HEK293 (cell line): ENCODE data around the gene SMIM43.
"Not testable (repeated sequence)": the region's sequence is repeated elsewhere in the genome, so short reads cannot be mapped to it uniquely, and the experiment has no call there.

Source experiments
- CTCF ChIA-PET: fragments of 350-600 bp; formaldehyde crosslinking; extraction: SDS; loops from one replicate; lab custom pipeline; 2021; ENCODE audit warnings: antibody characterized with exemption; lab: Yijun Ruan, JAX
- POLR2A ChIA-PET: fragments of 300-600 bp; formaldehyde crosslinking; extraction: SDS; loops from one replicate; lab custom pipeline; 2020; ENCODE audit warnings: antibody characterized with exemption, inconsistent platforms; lab: Yijun Ruan, JAX
- H3K27ac ChIP-seq: fragments of 200-500 bp; sonication (Bioruptor generic); 2 replicates; pipeline ENCODE4 v1.5.1; 2014; ENCODE audit warnings: low read depth, low read length, control low read depth, inconsistent platforms; ENCODE audit errors: extremely low read depth
- H3K36me3 ChIP-seq, 2 experiments: fragments of 200-500 bp in 1 of 2; sonication (Bioruptor generic) in 1 of 2; 1 replicate in 1 of 2; 2 replicates in 1 of 2; pipeline ENCODE4 v1.5.1; 2014 to 2017; ENCODE audit warnings: inconsistent platforms in 2 of 2, low read length in 2 of 2; ENCODE audit not compliant: control insufficient read depth in 2 of 2, insufficient read depth in 1 of 2
- H3K4me1 ChIP-seq: fragments of 200-500 bp; sonication (Bioruptor generic); 2 replicates; pipeline ENCODE4 v1.5.1; 2014; ENCODE audit warnings: mild to moderate bottlenecking, low read length, inconsistent platforms; ENCODE audit not compliant: control insufficient read depth, insufficient read depth
- H3K4me3 ChIP-seq: 2 replicates; pipeline ENCODE4 v1.5.1; 2011; ENCODE audit warnings: low read depth, mild to moderate bottlenecking, control low read depth, low read length, moderate library complexity
- H3K9me3 ChIP-seq: fragments of 200-500 bp; sonication (Bioruptor generic); 2 replicates; pipeline ENCODE4 v1.5.1; 2014; ENCODE audit warnings: low read depth, low read length, inconsistent platforms; ENCODE audit not compliant: control insufficient read depth, insufficient read depth
- AEBP2 ChIP-seq: fragments of 450-650 bp; formaldehyde crosslinking; IDR thresholded peaks from 2 replicates; pipeline ENCODE4 v1.5.1; 2016; ENCODE audit warnings: missing biosample characterization, missing genetic modification characterization, borderline replicate concordance
- GLI4 ChIP-seq: fragments of 450-650 bp; formaldehyde crosslinking; IDR thresholded peaks from 2 replicates; pipeline ENCODE4 v1.5.1; 2016; ENCODE audit warnings: missing biosample characterization, missing genetic modification characterization
- KLF16 ChIP-seq: fragments of 450-650 bp; formaldehyde crosslinking; IDR thresholded peaks from 2 replicates; pipeline ENCODE4 v1.5.1; 2017; ENCODE audit warnings: missing biosample characterization, missing genetic modification characterization
- OSR2 ChIP-seq: fragments of 450-650 bp; formaldehyde crosslinking; IDR thresholded peaks from 2 replicates; pipeline ENCODE4 v1.5.1; 2016; ENCODE audit warnings: missing biosample characterization, missing genetic modification characterization
- ZBTB10 ChIP-seq: fragments of 450-650 bp; formaldehyde crosslinking; IDR thresholded peaks from 2 replicates; pipeline ENCODE4 v1.5.1; 2016; ENCODE audit warnings: missing biosample characterization, missing genetic modification characterization
- ZBTB21 ChIP-seq: fragments of 450-650 bp; formaldehyde crosslinking; IDR thresholded peaks from 2 replicates; pipeline ENCODE4 v1.5.1; 2017; ENCODE audit warnings: missing biosample characterization, missing genetic modification characterization
- ZFP3 ChIP-seq: fragments of 450-650 bp; formaldehyde crosslinking; IDR thresholded peaks from 2 replicates; pipeline ENCODE4 v1.5.1; 2016; ENCODE audit warnings: low read depth, missing biosample characterization, missing genetic modification characterization
- ZNF140 ChIP-seq: fragments of 450-650 bp; formaldehyde crosslinking; IDR thresholded peaks from 2 replicates; pipeline ENCODE4 v1.5.1; 2016; ENCODE audit warnings: missing biosample characterization, missing genetic modification characterization
- ZNF202 ChIP-seq: fragments of 450-650 bp; formaldehyde crosslinking; IDR thresholded peaks from 2 replicates; pipeline ENCODE4 v1.5.1; 2016; ENCODE audit warnings: missing biosample characterization, missing genetic modification characterization, borderline replicate concordance
- ZNF248 ChIP-seq: fragments of 450-650 bp; formaldehyde crosslinking; IDR thresholded peaks from 2 replicates; pipeline ENCODE4 v1.5.1; 2017; ENCODE audit warnings: missing biosample characterization, missing genetic modification characterization
- ZNF280D ChIP-seq: fragments of 450-650 bp; formaldehyde crosslinking; IDR thresholded peaks from 2 replicates; pipeline ENCODE4 v1.5.1; 2016; ENCODE audit warnings: missing biosample characterization, missing genetic modification characterization
- ZNF324 ChIP-seq: fragments of 450-650 bp; formaldehyde crosslinking; IDR thresholded peaks from 2 replicates; pipeline ENCODE4 v1.5.1; 2016; ENCODE audit warnings: missing biosample characterization, missing genetic modification characterization
- ZNF433 ChIP-seq: fragments of 450-650 bp; formaldehyde crosslinking; IDR thresholded peaks from 2 replicates; pipeline ENCODE4 v1.5.1; 2016; ENCODE audit warnings: missing biosample characterization, missing genetic modification characterization, low read depth
- ZNF473 ChIP-seq: fragments of 450-650 bp; formaldehyde crosslinking; IDR thresholded peaks from 2 replicates; pipeline ENCODE4 v1.5.1; 2017; ENCODE audit warnings: missing biosample characterization, missing genetic modification characterization
- ZNF580 ChIP-seq: fragments of 450-650 bp; formaldehyde crosslinking; IDR thresholded peaks from 2 replicates; pipeline ENCODE4 v1.5.1; 2016; ENCODE audit warnings: missing biosample characterization, missing genetic modification characterization
- ZNF600 ChIP-seq: fragments of 450-650 bp; formaldehyde crosslinking; IDR thresholded peaks from 2 replicates; pipeline ENCODE4 v1.5.1; 2016; ENCODE audit warnings: missing biosample characterization, missing genetic modification characterization
- ZNF626 ChIP-seq: fragments of 450-650 bp; sonication (Bioruptor Pico); formaldehyde crosslinking; IDR thresholded peaks from 2 replicates; pipeline ENCODE4 v1.5.1; 2018; ENCODE audit warnings: missing biosample characterization, missing genetic modification characterization, inconsistent platforms
- ZNF629 ChIP-seq: fragments of 450-650 bp; formaldehyde crosslinking; IDR thresholded peaks from 2 replicates; pipeline ENCODE4 v1.5.1; 2017; ENCODE audit warnings: missing biosample characterization, missing genetic modification characterization
- ZNF701 ChIP-seq: fragments of 450-650 bp; formaldehyde crosslinking; IDR thresholded peaks from 2 replicates; pipeline ENCODE4 v1.5.1; 2016; ENCODE audit warnings: missing biosample characterization, missing genetic modification characterization
- ZNF707 ChIP-seq: fragments of 450-650 bp; formaldehyde crosslinking; IDR thresholded peaks from 2 replicates; pipeline ENCODE4 v1.5.1; 2016; ENCODE audit warnings: missing biosample characterization, missing genetic modification characterization
- ZNF785 ChIP-seq: fragments of 450-650 bp; formaldehyde crosslinking; IDR thresholded peaks from 2 replicates; pipeline ENCODE4 v1.5.1; 2016; ENCODE audit warnings: missing biosample characterization, missing genetic modification characterization
- ZNF792 ChIP-seq: fragments of 450-650 bp; formaldehyde crosslinking; IDR thresholded peaks from 2 replicates; pipeline ENCODE4 v1.5.1; 2016; ENCODE audit warnings: missing biosample characterization, missing genetic modification characterization
- ZNF830 ChIP-seq: fragments of 450-650 bp; IDR thresholded peaks from 2 replicates; pipeline ENCODE4 v1.5.0; 2018; ENCODE audit warnings: missing biosample characterization, missing genetic modification characterization, low read depth, mild to moderate bottlenecking, moderate library complexity

SMIM43 gene

GRCh38 chr4:121758925-121759568 is 5.9 kb downstream of the SMIM43 start:
- H3K4me1 ChIP-seq = no peaks in the 10 kb centered on the region
- POLR2A ChIA-PET = no interaction called here
- H3K9me3 ChIP-seq = no peaks in the 10 kb centered on the region
- H3K27ac ChIP-seq = no peak overlapping the region
- TF ChIP-seq ZNF140 (tag by site-specific recombination) (no peak), OSR2 (tag by site-specific recombination) (no peak), ZBTB21 (tag by site-specific recombination) (no peak), ZNF830 (tag by site-specific recombination) (no peak), ZNF785 (no peak), ZNF629 (tag by site-specific recombination) (no peak), ZFP3 (tag by site-specific recombination) (no peak), AEBP2 (tag by site-specific recombination) (no peak), ZNF248 (tag by site-specific recombination) (no peak), ZNF280D (tag by site-specific recombination) (no peak), ZNF580 (tag by site-specific recombination) (no peak), ZNF473 (tag by site-specific recombination) (no peak), ZNF626 (tag by site-specific recombination) (no peak), ZNF792 (tag by site-specific recombination) (no peak), ZNF600 (tag by site-specific recombination) (no peak), KLF16 (tag by site-specific recombination) (no peak), ZNF202 (tag by site-specific recombination) (no peak)
- CTCF ChIA-PET = no interaction called here
- H3K4me3 ChIP-seq = no peak overlapping the region
- no peaks in the 10 kb centered on the region for H3K36me3 ChIP-seq

GRCh38 chr4:121752142-121752541 is 12.8 kb downstream of the SMIM43 start:
- H3K4me1 ChIP-seq, H3K27ac ChIP-seq, POLR2A ChIA-PET, H3K9me3 ChIP-seq, H3K36me3 ChIP-seq, H3K4me3 ChIP-seq, CTCF ChIA-PET: not testable (repeated sequence)

- Histone ChIP-seq H3K4me1 (no peaks in the 10 kb centered on the region), H3K4me3 (no peak overlapping the region), H3K27ac (no peak overlapping the region), H3K9me3 (no peaks in the 10 kb centered on the region), H3K36me3 (no peaks in the 10 kb centered on the region)
- ChIA-PET CTCF (no interaction called here), POLR2A (no interaction called here)
- TF ChIP-seq KLF16 (tag by site-specific recombination) (no peak), ZNF324 (tag by site-specific recombination) (no peak), ZNF433 (no peak), ZNF701 (tag by site-specific recombination) (no peak), ZBTB10 (tag by site-specific recombination) (no peak), GLI4 (tag by site-specific recombination) (no peak), ZNF707 (tag by site-specific recombination) (no peak)
Observed at GRCh38 chr4:121749225-121749624, 15.7 kb downstream of the SMIM43 start.
